HEK293 (cell line): ENCODE results near the gene KANSL1.

ENCODE experiments used
- CTCF ChIA-PET: fragments of 350-600 bp; formaldehyde crosslinking; extraction: SDS; loops from one replicate; lab custom pipeline; 2021; ENCODE audit warnings: antibody characterized with exemption; lab: Yijun Ruan, JAX
- POLR2A ChIA-PET: fragments of 300-600 bp; formaldehyde crosslinking; extraction: SDS; loops from one replicate; lab custom pipeline; 2020; ENCODE audit warnings: antibody characterized with exemption, inconsistent platforms; lab: Yijun Ruan, JAX
- H3K27ac ChIP-seq: fragments of 200-500 bp; sonication (Bioruptor generic); 2 replicates; pipeline ENCODE4 v1.5.1; 2014; ENCODE audit warnings: low read depth, low read length, control low read depth, inconsistent platforms; ENCODE audit errors: extremely low read depth
- H3K36me3 ChIP-seq, 2 experiments: fragments of 200-500 bp in 1 of 2; sonication (Bioruptor generic) in 1 of 2; 1 replicate in 1 of 2; 2 replicates in 1 of 2; pipeline ENCODE4 v1.5.1; 2014 to 2017; ENCODE audit warnings: inconsistent platforms in 2 of 2, low read length in 2 of 2; ENCODE audit not compliant: control insufficient read depth in 2 of 2, insufficient read depth in 1 of 2
- H3K4me1 ChIP-seq: fragments of 200-500 bp; sonication (Bioruptor generic); 2 replicates; pipeline ENCODE4 v1.5.1; 2014; ENCODE audit warnings: mild to moderate bottlenecking, low read length, inconsistent platforms; ENCODE audit not compliant: control insufficient read depth, insufficient read depth
- H3K4me3 ChIP-seq: 2 replicates; pipeline ENCODE4 v1.5.1; 2011; ENCODE audit warnings: low read depth, mild to moderate bottlenecking, control low read depth, low read length, moderate library complexity
- H3K9me3 ChIP-seq: fragments of 200-500 bp; sonication (Bioruptor generic); 2 replicates; pipeline ENCODE4 v1.5.1; 2014; ENCODE audit warnings: low read depth, low read length, inconsistent platforms; ENCODE audit not compliant: control insufficient read depth, insufficient read depth
- ELK4 ChIP-seq: IDR thresholded peaks from 2 replicates; pipeline ENCODE4 v1.6.1; 2011; ENCODE audit warnings: mild to moderate bottlenecking, low read depth, low read length, borderline replicate concordance
- HOXC10 ChIP-seq: sonication (generic); formaldehyde crosslinking; IDR thresholded peaks from 2 replicates; pipeline ENCODE4 v1.8.1; 2023; ENCODE audit warnings: mild to moderate bottlenecking, missing genetic modification reagents
- IKZF3 ChIP-seq: fragments of 450-650 bp; IDR thresholded peaks from 2 replicates; pipeline ENCODE4 v1.5.0; 2018; ENCODE audit warnings: missing biosample characterization, mild to moderate bottlenecking, missing genetic modification characterization, moderate library complexity
- KLF16 ChIP-seq: fragments of 450-650 bp; formaldehyde crosslinking; IDR thresholded peaks from 2 replicates; pipeline ENCODE4 v1.5.1; 2017; ENCODE audit warnings: missing biosample characterization, missing genetic modification characterization
- KLF7 ChIP-seq: fragments of 450-650 bp; formaldehyde crosslinking; IDR thresholded peaks from 2 replicates; pipeline ENCODE4 v1.5.1; 2016; ENCODE audit warnings: missing biosample characterization, missing genetic modification characterization, borderline replicate concordance
- MZF1 ChIP-seq: fragments of 450-650 bp; formaldehyde crosslinking; IDR thresholded peaks from 2 replicates; pipeline ENCODE4 v1.5.1; 2017; ENCODE audit warnings: missing biosample characterization, missing genetic modification characterization, borderline replicate concordance
- OSR2 ChIP-seq: fragments of 450-650 bp; formaldehyde crosslinking; IDR thresholded peaks from 2 replicates; pipeline ENCODE4 v1.5.1; 2016; ENCODE audit warnings: missing biosample characterization, missing genetic modification characterization
- PRDM10 ChIP-seq: fragments of 450-650 bp; formaldehyde crosslinking; IDR thresholded peaks from 2 replicates; pipeline ENCODE4 v1.5.1; 2016; ENCODE audit warnings: missing biosample characterization, missing genetic modification characterization
- ZBTB20 ChIP-seq: fragments of 450-650 bp; formaldehyde crosslinking; IDR thresholded peaks from 2 replicates; pipeline ENCODE4 v1.5.1; 2016; ENCODE audit warnings: missing biosample characterization, missing genetic modification characterization
- ZBTB21 ChIP-seq: fragments of 450-650 bp; formaldehyde crosslinking; IDR thresholded peaks from 2 replicates; pipeline ENCODE4 v1.5.1; 2017; ENCODE audit warnings: missing biosample characterization, missing genetic modification characterization
- ZBTB44 ChIP-seq: fragments of 450-650 bp; IDR thresholded peaks from 2 replicates; pipeline ENCODE4 v1.5.1; 2018; ENCODE audit warnings: missing biosample characterization, mild to moderate bottlenecking, missing genetic modification characterization
- ZEB2 ChIP-seq: fragments of 450-650 bp; formaldehyde crosslinking; IDR thresholded peaks from 2 replicates; pipeline ENCODE4 v1.5.1; 2016; ENCODE audit warnings: missing biosample characterization, missing genetic modification characterization
- ZFP3 ChIP-seq: fragments of 450-650 bp; formaldehyde crosslinking; IDR thresholded peaks from 2 replicates; pipeline ENCODE4 v1.5.1; 2016; ENCODE audit warnings: low read depth, missing biosample characterization, missing genetic modification characterization
- ZIC2 ChIP-seq: fragments of 450-650 bp; formaldehyde crosslinking; IDR thresholded peaks from 2 replicates; pipeline ENCODE4 v1.5.1; 2016; ENCODE audit warnings: missing biosample characterization, missing genetic modification characterization
- ZNF133 ChIP-seq: fragments of 450-650 bp; formaldehyde crosslinking; IDR thresholded peaks from 2 replicates; pipeline ENCODE4 v1.5.1; 2016; ENCODE audit warnings: missing biosample characterization, missing genetic modification characterization
- ZNF146 ChIP-seq: fragments of 450-650 bp; formaldehyde crosslinking; IDR thresholded peaks from 2 replicates; pipeline ENCODE4 v1.5.1; 2016; ENCODE audit warnings: missing biosample characterization, missing genetic modification characterization
- ZNF292 ChIP-seq: fragments of 450-650 bp; formaldehyde crosslinking; IDR thresholded peaks from 2 replicates; pipeline ENCODE4 v1.5.1; 2016; ENCODE audit warnings: low read depth, missing biosample characterization, missing genetic modification characterization, borderline replicate concordance
- ZNF423 ChIP-seq: fragments of 450-650 bp; formaldehyde crosslinking; IDR thresholded peaks from 2 replicates; pipeline ENCODE4 v1.5.1; 2016; ENCODE audit warnings: missing biosample characterization, missing genetic modification characterization
- ZNF449 ChIP-seq: fragments of 450-650 bp; formaldehyde crosslinking; IDR thresholded peaks from 2 replicates; pipeline ENCODE4 v1.5.1; 2017; ENCODE audit warnings: missing biosample characterization, mild to moderate bottlenecking, missing genetic modification characterization, moderate library complexity
- ZNF510 ChIP-seq: fragments of 450-650 bp; formaldehyde crosslinking; IDR thresholded peaks from 2 replicates; pipeline ENCODE4 v1.5.1; 2018; ENCODE audit warnings: mild to moderate bottlenecking, missing genetic modification characterization, missing biosample characterization; ENCODE audit not compliant: insufficient replicate concordance
- ZNF544 ChIP-seq: fragments of 450-650 bp; formaldehyde crosslinking; IDR thresholded peaks from 2 replicates; pipeline ENCODE4 v1.5.0; 2017; ENCODE audit warnings: missing biosample characterization, missing genetic modification characterization
- ZNF558 ChIP-seq: fragments of 450-650 bp; formaldehyde crosslinking; IDR thresholded peaks from 2 replicates; pipeline ENCODE4 v1.5.1; 2016; ENCODE audit warnings: missing biosample characterization, missing genetic modification characterization
- ZNF560 ChIP-seq: fragments of 450-650 bp; formaldehyde crosslinking; IDR thresholded peaks from 2 replicates; pipeline ENCODE4 v1.5.1; 2017; ENCODE audit warnings: missing biosample characterization, missing genetic modification characterization, borderline replicate concordance
- ZNF580 ChIP-seq: fragments of 450-650 bp; formaldehyde crosslinking; IDR thresholded peaks from 2 replicates; pipeline ENCODE4 v1.5.1; 2016; ENCODE audit warnings: missing biosample characterization, missing genetic modification characterization
- ZNF600 ChIP-seq: fragments of 450-650 bp; formaldehyde crosslinking; IDR thresholded peaks from 2 replicates; pipeline ENCODE4 v1.5.1; 2016; ENCODE audit warnings: missing biosample characterization, missing genetic modification characterization
- ZNF629 ChIP-seq: fragments of 450-650 bp; formaldehyde crosslinking; IDR thresholded peaks from 2 replicates; pipeline ENCODE4 v1.5.1; 2017; ENCODE audit warnings: missing biosample characterization, missing genetic modification characterization
- ZNF660 ChIP-seq: fragments of 450-650 bp; IDR thresholded peaks from 2 replicates; pipeline ENCODE4 v1.5.1; 2018; ENCODE audit warnings: missing biosample characterization, mild to moderate bottlenecking, missing genetic modification characterization
- ZSCAN30 ChIP-seq: fragments of 450-650 bp; IDR thresholded peaks from 2 replicates; pipeline ENCODE4 v1.5.1; 2018; ENCODE audit warnings: missing biosample characterization, mild to moderate bottlenecking, missing genetic modification characterization, moderate library complexity

Gene KANSL1

GRCh38 chr17:46167826-46168569 lies 25.2 kb downstream of the KANSL1 start (continued):
- no peak for TF ChIP-seq KLF7 (tag by site-specific recombination)
- TF ChIP-seq ZNF423 (tag by site-specific recombination): no peak
- TF ChIP-seq ZNF600 (tag by site-specific recombination): 0 out of 2 replicates have a peak, but pooled peaks have one; percentile 22
- TF ChIP-seq PRDM10 (tag by site-specific recombination): 0 out of 2 replicates have a peak, but pooled peaks have one; percentile 28
- TF ChIP-seq KLF16 (tag by site-specific recombination): 0 out of 2 replicates have a peak, but pooled peaks have one; percentile 32

GRCh38 chr17:46167267-46167666 lies 26.0 kb downstream of the KANSL1 start:
- ChIA-PET POLR2A (no interaction called here), CTCF (interaction anchor here (0.8 to 1.8 kb wide), 7 partner anchors 8 to 123 kb away, joined by 3 to 8 read pairs (median 6); no protein-coding TSS in a partner anchor)
- peaks cover 48% of the 10 kb centered on the region for H3K4me1 ChIP-seq
- no peak overlapping the region for H3K27ac ChIP-seq
- H3K36me3 ChIP-seq: peaks cover 16 to 31% of the 10 kb centered on the region in 2 experiments
- H3K9me3 ChIP-seq: no peaks in the 10 kb centered on the region
- H3K4me3 ChIP-seq: no peak overlapping the region
- TF ChIP-seq ZNF146 (tag by site-specific recombination) (no peak), ZNF544 (tag by site-specific recombination) (no peak), ZBTB20 (tag by site-specific recombination) (no peak), KLF16 (tag by site-specific recombination) (0 out of 2 replicates have a peak, but pooled peaks have one; percentile 28), IKZF3 (tag by site-specific recombination) (peak; percentile 50; the same call in 1 of the 2 replicates), MZF1 (tag by site-specific recombination) (no peak), ZEB2 (tag by site-specific recombination) (peak; percentile 45; the same call in 1 of the 2 replicates), ZIC2 (tag by site-specific recombination) (no peak), ELK4 (no peak), ZNF133 (tag by site-specific recombination) (no peak), ZBTB21 (tag by site-specific recombination) (peak; percentile 81), ZNF580 (tag by site-specific recombination) (0 out of 2 replicates have a peak, but pooled peaks have one; percentile 15), ZNF660 (peak; percentile 72; the same call in 1 of the 2 replicates), ZSCAN30 (tag by site-specific recombination) (0 out of 2 replicates have a peak, but pooled peaks have one; percentile 6), ZNF449 (tag by site-specific recombination) (peak; percentile 11; the same call in 1 of the 2 replicates), HOXC10 (CRISPR knock-in tag) (no peak), ZNF292 (tag by site-specific recombination) (no peak), ZNF629 (tag by site-specific recombination) (peak; percentile 88), ZFP3 (tag by site-specific recombination) (no peak), ZNF560 (tag by site-specific recombination) (no peak), OSR2 (tag by site-specific recombination) (peak; percentile 44; the same call in 1 of the 2 replicates), ZNF510 (no peak), ZBTB44 (tag by site-specific recombination) (0 out of 2 replicates have a peak, but pooled peaks have one; percentile 15), ZNF558 (tag by site-specific recombination) (0 out of 2 replicates have a peak, but pooled peaks have one; percentile 1)
